K562 (cell line): ENCODE results near the gene RNH1. TPM values are rescaled to one million over a fixed set of nuclear protein-coding genes. Genes with fewer than 3 reads are reported as not detected.

Source experiments
- C11orf30 ChIP-seq: fragments of 450-650 bp; IDR thresholded peaks from 2 replicates; pipeline ENCODE4 v1.6.1; 2016; ENCODE audit warnings: low read depth, mild to moderate bottlenecking
- E4F1 ChIP-seq: fragments of 250-450 bp; sonication (Bioruptor Pico); IDR thresholded peaks from 2 replicates; pipeline ENCODE4 v1.5.0; 2021; ENCODE audit warnings: mild to moderate bottlenecking, borderline replicate concordance
- FOXJ2 ChIP-seq: fragments of 200-800 bp; sonication (Bioruptor generic); IDR thresholded peaks from 2 replicates; pipeline ENCODE4 v1.6.1; 2016; ENCODE audit warnings: missing genetic modification characterization, missing compliant biosample characterization
- FOXJ3 ChIP-seq: sonication (generic); formaldehyde crosslinking; IDR thresholded peaks from 2 replicates; pipeline ENCODE4 v1.4.0; 2020; ENCODE audit warnings: mild to moderate bottlenecking, missing genetic modification reagents
- FUS ChIP-seq: fragments of 200-400 bp; formaldehyde crosslinking; optimal IDR thresholded peaks from 2 replicates; pipeline ENCODE3; 2017; ENCODE audit warnings: low read depth, low read length
- HDAC2 ChIP-seq: fragments of 450-650 bp; IDR thresholded peaks from 2 replicates; pipeline ENCODE4 v1.6.1; 2016; ENCODE audit warnings: mild to moderate bottlenecking
- HDAC6 ChIP-seq: IDR thresholded peaks from 2 replicates; pipeline ENCODE4 v1.6.1; 2012; ENCODE audit warnings: low read depth, mild to moderate bottlenecking, control low read depth, inconsistent platforms, low read length, moderate library complexity
- JUND ChIP-seq, 2 experiments: IDR thresholded peaks; 2 replicates in 1 of 2; 3 replicates in 1 of 2; pipeline ENCODE4 v1.6.1; 2011; ENCODE audit warnings: borderline replicate concordance in 2 of 2, low read depth in 2 of 2, low read length in 2 of 2, improper control_type of control experiment in 1 of 2, missing biosample characterization in 1 of 2, missing genetic modification characterization in 1 of 2, missing genetic modification reagents in 1 of 2
- NEUROD1 ChIP-seq: fragments of 150-350 bp; IDR thresholded peaks from 2 replicates; pipeline ENCODE4 v1.6.1; 2014; ENCODE audit warnings: borderline replicate concordance, low read length, low read depth; ENCODE audit not compliant: partially characterized antibody
- NR2F6 ChIP-seq: fragments of 450-650 bp; formaldehyde crosslinking; IDR thresholded peaks from 2 replicates; pipeline ENCODE4 v1.4.0; 2020; ENCODE audit warnings: mild to moderate bottlenecking
- NR4A1 ChIP-seq, 2 experiments: fragments of 250-450 bp in 1 of 2; fragments of 450-650 bp in 1 of 2; sonication (Bioruptor Pico) in 1 of 2; IDR thresholded peaks; 2 replicates each; pipeline versions ENCODE4 v1.4.0 to v1.6.1; 2016 to 2020; ENCODE audit warnings: mild to moderate bottlenecking in 2 of 2, missing compliant biosample characterization in 1 of 2, missing genetic modification characterization in 1 of 2, moderate library complexity in 1 of 2
- PCBP1 ChIP-seq: fragments of 200-400 bp; formaldehyde crosslinking; IDR thresholded peaks from 2 replicates; pipeline ENCODE4 v1.6.1; 2018; ENCODE audit warnings: mild to moderate bottlenecking, low read depth, low read length; ENCODE audit not compliant: poor library complexity, severe bottlenecking
- RBM34 ChIP-seq: fragments of 200-400 bp; formaldehyde crosslinking; IDR thresholded peaks from 2 replicates; pipeline ENCODE4 v1.6.1; 2018; ENCODE audit warnings: low read length, borderline replicate concordance; ENCODE audit not compliant: insufficient read depth
- SPI1 ChIP-seq: IDR thresholded peaks from 2 replicates; pipeline ENCODE4 v1.6.1; 2011; ENCODE audit warnings: low read depth, low read length, control low read depth, borderline replicate concordance
- SUPT5H ChIP-seq: fragments of 450-650 bp; IDR thresholded peaks from 2 replicates; pipeline ENCODE4 v1.6.1; 2016
- THRAP3 ChIP-seq: fragments of 450-650 bp; IDR thresholded peaks from 2 replicates; pipeline ENCODE4 v1.6.1; 2016; ENCODE audit warnings: mild to moderate bottlenecking, inconsistent platforms, borderline replicate concordance
- WHSC1 ChIP-seq: IDR thresholded peaks from one replicate; pipeline ENCODE4 v1.6.1; 2012; ENCODE audit warnings: low read length, control low read depth, inconsistent platforms
- YBX1 ChIP-seq: fragments of 450-650 bp; IDR thresholded peaks from 2 replicates; pipeline ENCODE4 v1.7.1; 2016; ENCODE audit warnings: mild to moderate bottlenecking
- ZNF134 ChIP-seq: fragments of 250-450 bp; sonication (Bioruptor Pico); conservative IDR thresholded peaks from 2 replicates; pipeline ENCODE4 v1.4.0; 2020
- ZNF143 ChIP-seq: sonication (generic); formaldehyde crosslinking; IDR thresholded peaks from 2 replicates; pipeline ENCODE4 v1.9.0; 2022; ENCODE audit warnings: mild to moderate bottlenecking, missing genetic modification reagents
- ZNF217 ChIP-seq: sonication (generic); formaldehyde crosslinking; IDR thresholded peaks from 2 replicates; pipeline ENCODE4 v1.8.0; 2022; ENCODE audit warnings: mild to moderate bottlenecking, missing genetic modification reagents
- ZNF316 ChIP-seq: fragments of 450-650 bp; IDR thresholded peaks from 2 replicates; pipeline ENCODE4 v1.6.1; 2016
- ZNF354B ChIP-seq: fragments of 250-450 bp; sonication (Bioruptor Pico); IDR thresholded peaks from 2 replicates; pipeline ENCODE4 v1.4.0; 2020
- ZNF668 ChIP-seq: fragments of 250-450 bp; sonication (Bioruptor Pico); IDR thresholded peaks from 2 replicates; pipeline ENCODE4 v1.8.0; 2022; ENCODE audit warnings: mild to moderate bottlenecking, inconsistent platforms
- ZNF707 ChIP-seq: fragments of 250-450 bp; sonication (Bioruptor Pico); conservative IDR thresholded peaks from 2 replicates; pipeline ENCODE4 v1.8.0; 2022; ENCODE audit warnings: inconsistent platforms, mild to moderate bottlenecking, moderate library complexity
- polyA plus RNA-seq, 8 experiments: library from polyadenylated mRNA; depleted of rRNA in 4 of 8; stranded (reverse) in 5 of 8; unstranded in 3 of 8; fragments of >200 nt; fragmentation: Nextera tagmentation in 2 of 8; fragmentation: Illumina TruSeq in 1 of 8; extraction: Ambion mirVana in 2 of 8; extraction: Trizol in 1 of 8; gene quantifications; 2 replicates each; pipeline versions ENCODE4 v1.2.1 to v1.2.3, GENCODE V29; 2011 to 2014; ENCODE audit warnings: inconsistent platforms in 1 of 8, missing spikeins in 1 of 8
- total RNA-seq, 7 experiments: library from RNA; depleted of rRNA in 6 of 7; stranded (reverse); fragments of >200 nt in 6 of 7; fragmentation: Illumina TruSeq in 2 of 7; extraction: Trizol in 2 of 7; gene quantifications; 2 replicates each; pipeline versions ENCODE4 v1.2.1 to v1.2.3, GENCODE V29; 2011 to 2021; ENCODE audit warnings: low replicate concordance in 1 of 7

Gene RNH1
- total and polyA plus RNA-seq, 9 of the 15 experiments (the other 6 are each of a cell fraction or from before 2014, with no cell fraction given): 2.5 to 160 (median 44.3) TPM

- no peak for TF ChIP-seq NR4A1 (CRISPR knock-in tag; IDR thresholded peaks at IDR 0.05)
- no peak for TF ChIP-seq NR4A1 (tag; IDR thresholded peaks at IDR 0.05)
- no peak for TF ChIP-seq ZNF354B (CRISPR knock-in tag)
- no peak for TF ChIP-seq E4F1
- no peak for TF ChIP-seq ZNF668 (CRISPR knock-in tag)
- 0 out of 2 replicates have a peak, but pooled peaks have one; percentile 1 for TF ChIP-seq JUND (IDR thresholded peaks at IDR 0.05; ENCODE audit: borderline replicate concordance, low read depth, low read length)
- TF ChIP-seq JUND (tag; IDR thresholded peaks at IDR 0.05; ENCODE audit: borderline replicate concordance, low read depth, low read length): no peak
- no peak for TF ChIP-seq ZNF316
- no peak for TF ChIP-seq HDAC6
- TF ChIP-seq SUPT5H: peak; percentile 81
- TF ChIP-seq ZNF134 (CRISPR knock-in tag): no peak
- no peak for TF ChIP-seq PCBP1
- no peak for TF ChIP-seq WHSC1
- TF ChIP-seq RBM34: no peak
- no peak for TF ChIP-seq NR2F6 (CRISPR knock-in tag)
- TF ChIP-seq ZNF217 (CRISPR knock-in tag): no peak
- TF ChIP-seq ZNF707 (CRISPR knock-in tag): no peak
- no peak for TF ChIP-seq C11orf30
- TF ChIP-seq SPI1: no peak
- no peak for TF ChIP-seq YBX1
- no peak for TF ChIP-seq FOXJ2 (tag)
- TF ChIP-seq FUS: no peak
- no peak for TF ChIP-seq THRAP3
- no peak for TF ChIP-seq HDAC2
- TF ChIP-seq NEUROD1: peak; percentile 4
- TF ChIP-seq ZNF143: no peak
- no peak for TF ChIP-seq FOXJ3 (CRISPR knock-in tag)
These were observed at the start of gene RNH1 (continued) for GRCh38 chr11:506995-507726.
